ENCODE data around the gene RMRP. TPM values are rescaled to one million over a fixed set of nuclear protein-coding genes. Genes with fewer than 3 reads are reported as not detected.

RMRP gene
- total RNA-seq, 4 donors from 2014 or later, result 1,246 to 15,173 (median 11,383) TPM

DNA sequence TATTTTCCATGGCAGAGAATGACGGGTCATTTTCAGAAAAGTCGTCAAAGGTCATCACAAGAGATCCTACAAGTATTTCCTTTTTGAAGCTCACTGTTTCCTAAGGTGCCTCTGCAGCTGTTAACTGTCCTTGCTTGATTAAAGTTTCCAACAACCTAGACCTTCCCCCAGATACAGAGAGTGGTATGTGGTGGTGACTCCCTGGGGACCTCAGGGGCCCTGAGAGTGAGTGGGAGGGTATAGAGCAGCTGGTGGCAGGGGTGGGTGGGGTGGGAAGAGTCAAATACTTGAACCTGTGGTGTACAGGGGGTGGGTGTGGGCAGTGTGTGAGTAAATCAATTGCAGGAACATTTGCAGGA lies 38.0 kb downstream of the RMRP start:
- TF ChIP-seq EP300 (IDR thresholded peaks at IDR 0.05) (no peak), POLR2AphosphoS5 (IDR thresholded peaks at IDR 0.05) (no peak), POLR2A (IDR thresholded peaks at IDR 0.05) (no peak)
- TF ChIP-seq, protein P1, sequence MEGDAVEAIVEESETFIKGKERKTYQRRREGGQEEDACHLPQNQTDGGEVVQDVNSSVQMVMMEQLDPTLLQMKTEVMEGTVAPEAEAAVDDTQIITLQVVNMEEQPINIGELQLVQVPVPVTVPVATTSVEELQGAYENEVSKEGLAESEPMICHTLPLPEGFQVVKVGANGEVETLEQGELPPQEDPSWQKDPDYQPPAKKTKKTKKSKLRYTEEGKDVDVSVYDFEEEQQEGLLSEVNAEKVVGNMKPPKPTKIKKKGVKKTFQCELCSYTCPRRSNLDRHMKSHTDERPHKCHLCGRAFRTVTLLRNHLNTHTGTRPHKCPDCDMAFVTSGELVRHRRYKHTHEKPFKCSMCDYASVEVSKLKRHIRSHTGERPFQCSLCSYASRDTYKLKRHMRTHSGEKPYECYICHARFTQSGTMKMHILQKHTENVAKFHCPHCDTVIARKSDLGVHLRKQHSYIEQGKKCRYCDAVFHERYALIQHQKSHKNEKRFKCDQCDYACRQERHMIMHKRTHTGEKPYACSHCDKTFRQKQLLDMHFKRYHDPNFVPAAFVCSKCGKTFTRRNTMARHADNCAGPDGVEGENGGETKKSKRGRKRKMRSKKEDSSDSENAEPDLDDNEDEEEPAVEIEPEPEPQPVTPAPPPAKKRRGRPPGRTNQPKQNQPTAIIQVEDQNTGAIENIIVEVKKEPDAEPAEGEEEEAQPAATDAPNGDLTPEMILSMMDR (IDR thresholded peaks at IDR 0.05), result no peak
- peak in 1 of 2 donors; percentile 25 for DNase-seq (ENCODE audit: low spot score in 2 of 2)
- Histone ChIP-seq H3K4me3 (no peak overlapping the region), H3K27me3 (no peaks in the 10 kb centered on the region), H3K27ac (no peak overlapping the region), H3K36me3 (no peaks in the 10 kb centered on the region), H3K4me1 (peaks cover 10% of the 10 kb centered on the region), H3K9me3 (no peaks in the 10 kb centered on the region)
- 91% methylated on average over 2 of the region's 2 CpGs for WGBS

DNA sequence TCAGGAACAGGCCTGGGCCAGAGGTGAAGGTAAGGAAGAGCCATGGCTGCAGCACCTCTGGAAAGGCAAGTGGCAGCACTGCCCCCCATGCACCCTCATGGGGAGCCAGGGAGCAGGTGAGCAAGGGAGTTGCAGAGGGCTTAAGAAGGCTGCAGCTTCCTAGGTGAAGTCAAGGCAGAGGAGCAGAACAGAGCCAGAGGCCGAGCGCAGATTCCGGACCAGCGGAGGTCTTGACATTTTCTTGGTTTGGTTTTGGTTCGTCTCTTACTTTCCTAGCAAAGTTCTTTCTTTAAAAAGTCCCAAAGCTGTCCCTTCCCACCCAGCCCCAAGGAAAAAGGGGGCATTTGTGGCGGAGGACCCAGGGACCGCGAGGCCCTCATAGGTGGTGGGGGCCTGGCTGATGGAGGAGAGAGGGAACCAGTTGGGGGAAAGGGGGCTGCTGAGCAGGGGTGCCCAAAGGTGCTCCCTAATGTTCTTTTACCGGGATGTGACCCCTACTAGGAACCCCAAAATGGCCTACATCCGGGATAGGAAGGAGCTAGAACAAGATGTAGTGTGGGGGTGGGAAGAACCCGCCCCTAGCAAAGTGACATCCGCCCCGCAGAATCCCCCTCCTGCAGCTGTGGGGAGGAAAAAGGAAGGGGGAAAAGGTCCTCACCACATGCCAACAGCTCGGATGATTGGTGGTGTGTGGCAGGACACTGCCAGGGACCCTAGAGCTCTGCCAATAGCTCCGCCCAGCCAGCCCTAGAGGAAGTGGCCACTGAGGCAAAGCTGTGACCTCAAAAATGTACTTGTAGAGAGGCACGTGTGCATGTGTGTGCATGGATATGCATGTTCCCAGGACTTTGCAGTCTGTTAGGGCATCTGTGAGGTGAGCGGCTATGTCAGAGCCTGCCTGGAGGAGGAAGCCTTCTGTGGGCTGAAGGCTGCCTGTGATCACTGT lies 38.7 kb downstream of the RMRP start:
- H3K27me3 ChIP-seq, result no peaks in the 10 kb centered on the region
- peak in 1 of 2 donors; percentile 60 for DNase-seq (ENCODE audit: low spot score in 2 of 2)
- peaks cover 10% of the 10 kb centered on the region for H3K4me1 ChIP-seq
- no peak for TF ChIP-seq POLR2AphosphoS5 (IDR thresholded peaks at IDR 0.05)
- TF ChIP-seq, protein P1 (IDR thresholded peaks at IDR 0.05), result no peak
- no peak for TF ChIP-seq EP300 (IDR thresholded peaks at IDR 0.05)
- no peak for TF ChIP-seq POLR2A (IDR thresholded peaks at IDR 0.05)
- 80% methylated on average over 17 of the region's 17 CpGs for WGBS
- H3K9me3 ChIP-seq, result no peaks in the 10 kb centered on the region
- H3K36me3 ChIP-seq, result no peaks in the 10 kb centered on the region
- no peak overlapping the region for H3K4me3 ChIP-seq
- H3K27ac ChIP-seq, result no peak overlapping the region

DNA sequence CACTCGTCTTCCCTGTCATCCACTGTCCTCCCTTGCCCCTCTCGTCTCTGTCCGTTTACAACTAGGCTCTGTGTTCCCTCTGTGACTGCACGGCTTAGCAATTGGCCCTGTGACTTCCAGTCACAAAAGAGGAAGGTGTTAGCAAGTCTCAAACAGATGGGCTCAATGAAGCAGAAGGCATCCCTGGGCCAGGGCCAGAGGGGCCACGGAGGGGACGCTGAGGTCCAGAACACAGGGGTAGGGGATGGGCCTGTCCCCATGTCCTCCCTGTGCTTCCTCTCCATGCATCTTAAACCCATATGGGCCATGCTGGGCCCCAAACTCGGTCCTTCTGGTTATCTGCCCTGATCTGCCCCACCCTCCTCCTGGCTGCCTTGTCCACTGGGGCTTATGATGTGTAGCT lies 39.5 kb downstream of the RMRP start, which contains the start of gene CD72:
Gene CD72 (minus strand): TSS at position 89 of the 403 bp plus-strand sequence. CDS start 110 bp downstream, outside the sequence.
- no peaks in the 10 kb centered on the region for H3K9me3 ChIP-seq
- TF ChIP-seq, protein P1 (IDR thresholded peaks at IDR 0.05), result no peak
- no peak for TF ChIP-seq POLR2A (IDR thresholded peaks at IDR 0.05)
- no peak for TF ChIP-seq EP300 (IDR thresholded peaks at IDR 0.05)
- TF ChIP-seq POLR2AphosphoS5 (IDR thresholded peaks at IDR 0.05), result no peak
- peak within 1 kb of the TSS; percentile 48 for H3K4me3 ChIP-seq
- H3K4me1 ChIP-seq, result peaks cover 10% of the 10 kb centered on the region
- DNase-seq (ENCODE audit: low spot score in 2 of 2), result peak in 1 of 2 donors; percentile 61
- WGBS, result 85% methylated on average over 6 of the region's 7 CpGs
- H3K27me3 ChIP-seq, result no peaks in the 10 kb centered on the region
- no peaks in the 10 kb centered on the region for H3K36me3 ChIP-seq
- H3K27ac ChIP-seq, result no peak within 1 kb of the TSS

DNA sequence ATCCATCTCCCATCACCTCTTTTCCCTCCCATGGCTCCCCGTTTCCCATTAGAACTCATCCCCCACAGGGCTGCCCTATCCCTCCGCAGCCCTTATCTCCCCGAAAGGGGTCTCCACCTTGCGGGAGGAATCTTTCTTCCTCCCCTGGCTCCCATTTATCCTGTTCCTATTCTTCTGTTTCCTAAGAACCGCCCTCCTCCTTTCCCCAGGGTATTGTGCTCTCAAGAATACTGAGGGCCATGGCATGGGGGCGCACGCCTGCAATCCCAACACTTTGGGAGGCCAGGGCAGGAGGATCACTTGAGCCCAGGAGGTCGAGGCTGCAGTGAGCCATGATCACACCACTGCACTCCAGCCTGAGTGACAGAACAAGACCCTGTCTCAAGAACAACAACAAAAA lies 40.3 kb downstream of the RMRP start:
- H3K27ac ChIP-seq, result no peak overlapping the region
- peaks cover 10% of the 10 kb centered on the region for H3K4me1 ChIP-seq
- H3K9me3 ChIP-seq, result no peaks in the 10 kb centered on the region
- no peak for TF ChIP-seq EP300 (IDR thresholded peaks at IDR 0.05)
- no peak for TF ChIP-seq POLR2AphosphoS5 (IDR thresholded peaks at IDR 0.05)
- TF ChIP-seq, protein P1 (IDR thresholded peaks at IDR 0.05), result no peak
- no peak for TF ChIP-seq POLR2A (IDR thresholded peaks at IDR 0.05)
- WGBS, result 66% methylated on average over 8 of the region's 8 CpGs
- no peaks in the 10 kb centered on the region for H3K27me3 ChIP-seq
- peak in 1 of 2 donors; percentile 49 for DNase-seq (ENCODE audit: low spot score in 2 of 2)
- H3K4me3 ChIP-seq, result peak overlapping the region; percentile 48
- H3K36me3 ChIP-seq, result no peaks in the 10 kb centered on the region

Data from suprapubic skin (tissue), 4 donors.